NCI-H2227 (cell line): ENCODE data around the gene SSR1.
"Not testable (repeated sequence)": the region's sequence is repeated elsewhere in the genome, so short reads cannot be mapped to it uniquely, and the experiment has no call there.

ENCODE experiments used
- DNase-seq: peaks from one replicate; lab custom pipeline; 2025; ENCODE audit not compliant: unreplicated experiment; lab: John Stamatoyannopoulos, UW

Gene SSR1

DNA sequence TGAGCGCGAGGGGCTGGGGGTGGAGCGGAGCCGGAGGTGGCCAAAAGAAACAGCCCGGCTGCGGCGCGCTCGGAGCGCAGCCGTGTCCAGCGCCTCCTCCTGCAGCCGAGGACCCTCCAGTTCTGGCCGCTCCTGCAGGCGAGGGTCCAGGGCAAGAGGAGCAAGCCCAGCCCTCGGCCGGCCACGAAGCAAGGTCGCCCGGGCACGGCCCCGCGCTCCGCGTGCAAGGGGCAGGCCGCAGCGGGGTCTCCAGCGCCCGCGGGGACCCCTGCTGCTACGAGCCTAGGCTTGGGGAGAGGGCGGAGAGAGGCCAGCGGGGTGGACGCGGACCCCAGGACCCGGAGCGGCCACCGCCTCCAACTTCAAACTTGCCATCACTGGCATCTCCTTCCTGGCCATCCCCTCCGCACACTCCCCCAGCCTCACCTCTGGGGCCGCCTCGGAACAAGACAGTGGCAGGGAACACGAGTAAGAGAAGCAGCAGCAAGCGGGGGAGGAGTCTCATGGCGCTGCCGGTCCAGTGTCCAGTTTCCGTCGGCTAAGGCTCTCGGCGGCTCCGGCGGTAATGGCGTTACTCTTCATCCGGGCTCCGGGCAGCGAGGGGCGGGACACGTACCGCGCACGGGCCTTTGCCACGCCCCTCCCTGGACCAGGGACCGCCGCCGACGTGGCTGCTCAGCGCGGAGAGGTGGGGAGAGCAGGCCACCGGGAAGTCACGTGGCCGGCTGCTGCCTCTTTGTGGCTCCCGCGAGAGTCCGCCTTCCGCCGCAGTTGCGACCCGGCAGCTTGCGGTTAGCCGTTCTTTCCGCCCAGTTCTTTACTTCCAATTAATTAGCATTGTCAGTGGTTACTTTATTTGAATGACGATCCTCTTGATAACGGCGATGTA lies at the start of gene SSR1:
SSR1 (minus strand) TSS at position 584 of the 889 bp plus-strand sequence; CDS start at position 505, 79 bp downstream.
- peak; percentile 99 for DNase-seq

DNA sequence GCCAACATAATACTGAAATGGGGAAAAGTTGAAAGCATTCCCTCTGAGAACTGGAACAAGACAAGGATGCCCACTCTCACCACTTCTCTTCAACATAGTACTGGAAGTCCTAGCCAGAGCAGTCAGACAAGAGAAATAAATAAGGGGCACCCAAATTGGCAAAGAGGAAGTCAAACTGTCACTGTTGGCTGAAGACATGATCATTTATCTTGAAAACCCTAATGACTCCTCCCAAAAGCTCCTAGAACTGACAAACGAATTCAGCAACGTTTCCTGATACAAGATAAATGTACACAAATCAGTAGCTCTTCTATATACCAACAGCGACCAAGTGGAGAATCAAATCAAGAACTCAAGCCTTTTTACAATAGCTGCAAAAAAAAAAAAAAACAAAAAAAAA lies 38.9 kb upstream of the SSR1 start:
- not testable (repeated sequence) for DNase-seq

DNA sequence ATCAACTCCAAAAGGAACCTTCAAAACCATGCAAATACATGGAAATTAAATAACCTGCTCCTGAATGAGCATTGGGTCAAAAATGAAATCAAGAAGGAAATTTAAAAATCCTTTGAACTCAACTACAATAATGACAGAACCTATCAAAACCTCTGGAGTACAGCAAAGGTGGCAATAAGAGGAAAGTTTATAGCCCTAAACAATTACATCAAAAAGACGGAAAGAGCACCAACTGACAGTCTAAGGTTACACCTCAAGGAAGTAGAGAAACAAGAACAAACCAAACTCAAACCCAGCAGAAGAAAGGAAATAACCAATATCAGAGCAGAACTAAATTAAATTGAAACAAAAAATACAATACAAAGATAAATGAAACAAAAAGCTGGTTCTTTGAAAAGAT lies 37.6 kb upstream of the SSR1 start:
- DNase-seq, result not testable (repeated sequence)

DNA sequence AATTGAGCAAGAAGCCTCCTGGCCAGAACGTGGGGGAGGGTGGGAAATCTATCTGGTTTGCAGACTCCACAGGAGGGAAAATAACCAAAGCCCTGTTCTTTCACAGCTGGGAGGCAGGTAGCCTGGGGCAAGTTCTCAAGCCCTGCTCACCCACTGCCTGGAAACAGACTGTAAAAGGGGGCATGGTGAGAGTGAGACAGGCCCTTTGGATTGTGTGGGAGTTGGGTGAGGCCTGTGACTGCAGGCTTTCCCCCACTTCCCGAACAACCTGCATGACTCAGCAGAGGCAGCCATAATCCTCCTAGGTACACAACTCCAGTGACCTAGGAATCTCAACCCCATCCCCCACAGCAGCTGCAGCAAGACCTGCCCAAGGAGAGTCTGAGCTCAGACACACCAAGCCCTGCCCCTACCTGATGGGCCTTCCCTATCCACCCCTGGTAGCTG lies 34.6 kb upstream of the SSR1 start:
- not testable (repeated sequence) for DNase-seq

DNA sequence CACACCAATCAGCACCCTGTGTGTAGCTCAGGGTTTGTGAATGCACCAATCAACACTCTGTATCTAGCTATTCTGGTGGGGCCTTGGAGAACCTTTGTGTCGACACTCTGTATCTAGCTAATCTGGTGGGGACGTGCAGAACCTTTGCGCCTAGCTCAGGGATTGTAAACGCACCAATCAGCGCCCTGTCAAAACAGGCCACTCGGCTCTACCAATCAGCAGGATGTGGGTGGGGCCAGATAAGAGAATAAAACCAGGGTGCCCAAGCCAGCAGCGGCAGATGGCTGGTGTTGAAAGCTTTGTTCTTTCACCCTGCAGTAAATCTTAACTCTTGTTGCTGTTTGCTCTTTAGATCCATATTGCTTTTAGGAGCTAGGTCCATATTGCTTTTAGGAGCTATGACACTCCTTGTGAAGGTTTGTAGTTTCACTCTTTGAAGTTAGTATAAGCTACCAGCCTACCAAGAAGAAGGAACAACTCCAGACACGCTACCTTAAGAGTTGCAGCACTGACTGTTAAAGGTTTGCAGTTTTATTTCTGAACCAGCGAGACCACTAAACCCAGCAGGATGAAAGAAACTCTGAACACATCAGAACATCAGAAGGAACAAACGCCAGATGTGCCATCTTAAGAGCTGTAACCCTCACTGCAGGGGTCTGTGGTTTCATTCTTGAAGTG lies 31.9 kb upstream of the SSR1 start:
- DNase-seq, result not testable (repeated sequence)

DNA sequence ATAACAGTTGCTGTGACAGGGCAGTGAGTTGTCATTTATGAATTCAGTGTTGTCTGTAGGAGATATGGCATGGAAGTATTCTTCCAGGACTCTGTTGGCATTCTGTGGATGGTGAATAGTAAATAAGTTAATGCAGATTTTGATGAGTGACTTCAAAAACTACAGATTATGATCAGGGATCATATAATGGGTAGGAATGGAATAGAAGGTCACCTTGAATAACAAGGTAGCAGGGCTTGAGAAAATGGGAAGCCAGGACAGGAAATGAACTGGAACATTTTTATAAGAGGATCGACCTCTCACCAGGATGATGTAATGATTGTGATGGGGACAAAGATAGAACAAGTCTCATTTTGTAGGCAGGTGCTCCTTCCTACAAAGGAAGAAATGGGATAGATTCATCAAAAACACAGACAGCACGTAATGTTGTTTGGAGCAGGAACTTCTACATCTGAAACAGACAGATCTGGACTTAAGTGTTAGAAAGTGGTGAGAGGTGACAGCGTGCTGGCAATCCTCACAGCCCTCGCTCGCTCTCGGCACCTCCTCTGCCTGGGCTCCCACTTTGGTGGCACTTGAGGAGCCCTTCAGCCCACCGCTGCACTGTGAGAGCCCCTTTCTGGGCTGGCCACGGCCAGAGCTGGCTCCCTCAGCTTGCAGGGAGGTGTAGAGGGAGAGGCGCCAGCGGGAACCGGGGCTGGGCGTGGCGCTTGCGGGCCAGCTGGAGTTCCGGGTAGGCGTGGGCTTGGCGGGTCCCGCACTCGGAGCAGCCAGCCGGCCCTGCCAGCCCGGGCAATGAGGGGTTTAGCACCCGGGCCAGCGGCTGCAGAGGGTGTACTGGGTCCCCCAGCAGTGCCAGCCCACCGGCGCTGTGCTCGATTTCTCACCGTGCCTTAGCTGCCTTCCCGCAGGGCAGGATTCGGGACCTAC lies 30.8 kb upstream of the SSR1 start:
- DNase-seq, result peak; percentile 53

DNA sequence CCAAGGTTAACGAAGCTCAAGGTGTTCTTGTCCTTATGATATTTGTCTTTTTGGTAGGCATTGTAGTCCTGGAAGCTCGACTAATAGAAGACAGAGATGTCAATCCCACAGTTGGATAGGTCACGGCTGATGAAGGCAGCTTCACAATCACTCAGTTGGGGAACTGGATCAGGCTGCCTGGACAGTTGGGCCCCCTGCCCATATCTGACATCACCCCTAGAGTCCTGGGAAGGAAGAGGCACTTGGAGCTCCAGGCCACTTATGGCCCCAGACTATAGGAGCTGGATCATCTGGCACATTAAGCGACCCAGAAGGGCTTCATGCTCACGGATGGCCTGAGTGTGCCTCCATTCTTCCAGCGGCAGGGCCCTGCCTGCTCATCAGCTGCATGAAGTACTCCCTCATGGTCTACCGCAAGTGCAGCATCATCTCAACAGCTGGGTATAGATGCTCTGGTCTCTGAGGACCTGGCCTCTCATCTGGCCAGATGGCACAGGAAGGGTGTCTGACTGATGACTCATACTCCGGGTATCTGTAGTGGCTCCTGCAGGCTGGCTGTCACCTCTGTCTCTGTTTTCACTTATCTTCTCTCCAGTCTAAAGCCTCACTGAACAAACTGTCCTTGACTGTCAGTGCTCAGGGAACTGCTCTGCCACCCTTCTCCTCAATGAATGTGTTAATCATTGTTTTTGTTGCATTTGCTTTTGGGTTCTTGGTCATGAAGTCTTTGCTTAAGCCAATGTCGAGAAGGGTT lies 29.2 kb upstream of the SSR1 start:
- DNase-seq, result no peak

DNA sequence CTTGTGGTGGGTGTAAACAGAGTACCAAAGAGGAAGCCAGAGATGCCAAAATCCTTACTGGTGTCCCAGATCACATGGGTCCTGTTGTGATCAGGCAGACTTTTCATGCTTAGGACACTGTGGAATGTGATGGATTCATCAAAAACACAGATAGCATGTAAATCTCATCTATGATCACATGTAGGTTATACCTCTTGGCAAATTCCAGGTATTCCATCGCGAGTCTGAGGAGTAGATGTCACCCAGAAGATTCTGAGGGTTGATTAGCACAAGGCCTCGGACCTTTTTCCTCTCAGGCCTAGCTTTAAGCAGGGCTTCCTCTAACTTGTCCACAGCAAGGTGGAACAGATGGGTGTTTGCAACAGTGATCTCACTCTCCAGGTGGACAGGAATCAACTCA lies 28.3 kb upstream of the SSR1 start:
- DNase-seq, result no peak

DNA sequence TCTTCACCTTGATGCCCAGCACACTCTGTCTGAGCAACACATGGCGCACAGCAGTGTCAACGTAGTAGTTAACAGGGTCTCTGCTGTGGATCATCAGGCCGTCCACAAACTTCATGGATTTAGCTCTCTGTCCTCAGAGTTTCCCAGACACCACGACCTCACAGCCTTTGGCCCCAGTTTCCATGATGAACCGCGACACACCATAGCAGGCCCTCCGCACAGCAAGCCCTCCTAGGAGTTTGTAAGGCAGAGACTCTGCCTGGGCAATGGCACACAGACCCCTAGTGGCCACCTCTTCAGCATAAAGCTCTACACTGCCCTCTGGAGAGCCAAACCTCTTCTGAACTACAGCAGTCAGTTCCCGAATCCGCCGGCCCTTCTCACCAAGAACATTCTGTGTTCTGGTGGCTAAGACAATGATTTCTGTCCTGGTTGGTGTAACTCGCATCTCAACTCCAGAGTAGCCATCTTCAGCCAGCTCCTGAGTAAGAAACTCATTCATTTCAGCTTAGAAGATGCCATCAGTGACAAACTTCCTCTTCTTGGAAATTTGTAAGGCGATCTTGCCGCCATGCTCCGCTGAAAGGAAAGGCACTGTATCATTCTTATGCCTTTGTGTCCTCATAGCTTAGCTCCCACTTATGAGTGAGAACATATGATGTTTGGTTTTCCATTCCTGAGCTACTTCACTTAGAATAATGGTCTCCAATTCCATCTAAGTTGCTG lies 26.2 kb upstream of the SSR1 start:
- DNase-seq, result not testable (repeated sequence)

DNA sequence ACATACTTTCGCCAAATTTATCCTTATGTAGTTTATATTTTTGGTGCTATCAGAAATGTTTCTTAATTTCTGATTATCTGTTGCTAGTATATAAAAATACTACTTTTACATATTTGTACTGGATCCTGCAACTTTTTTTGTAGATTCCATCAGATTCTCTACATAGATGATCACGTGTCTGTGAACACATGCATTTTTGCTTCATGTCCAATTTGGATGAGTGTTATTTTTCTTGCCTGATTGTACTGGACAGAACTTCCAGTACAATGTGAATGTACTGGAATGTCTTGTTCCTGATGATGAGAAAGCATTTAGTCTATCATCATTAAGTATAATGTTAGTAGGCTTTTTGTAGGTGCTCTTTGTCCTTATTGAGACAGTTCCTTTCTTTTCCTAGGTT lies 25.0 kb upstream of the SSR1 start:
- DNase-seq, result no peak

DNA sequence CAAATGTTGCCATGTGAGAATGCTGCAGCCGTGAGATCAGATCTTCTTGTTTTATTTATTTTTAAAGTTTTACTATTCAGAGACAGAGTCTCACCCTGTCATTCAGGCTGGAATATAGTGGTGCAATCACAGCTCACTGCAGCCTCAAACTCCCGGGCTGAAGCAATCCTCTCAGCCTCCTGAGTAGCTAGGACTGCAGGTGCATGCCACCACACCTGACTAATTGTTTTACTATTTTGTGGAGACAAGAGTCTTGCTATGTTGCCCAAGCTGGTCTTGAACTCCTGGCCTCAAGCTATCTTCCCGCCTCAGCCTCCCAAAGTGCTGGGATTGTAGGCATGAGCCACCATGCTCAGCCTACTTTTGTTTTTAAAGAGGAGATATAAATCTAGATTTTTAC lies 22.5 kb upstream of the SSR1 start:
- DNase-seq, result no peak

DNA sequence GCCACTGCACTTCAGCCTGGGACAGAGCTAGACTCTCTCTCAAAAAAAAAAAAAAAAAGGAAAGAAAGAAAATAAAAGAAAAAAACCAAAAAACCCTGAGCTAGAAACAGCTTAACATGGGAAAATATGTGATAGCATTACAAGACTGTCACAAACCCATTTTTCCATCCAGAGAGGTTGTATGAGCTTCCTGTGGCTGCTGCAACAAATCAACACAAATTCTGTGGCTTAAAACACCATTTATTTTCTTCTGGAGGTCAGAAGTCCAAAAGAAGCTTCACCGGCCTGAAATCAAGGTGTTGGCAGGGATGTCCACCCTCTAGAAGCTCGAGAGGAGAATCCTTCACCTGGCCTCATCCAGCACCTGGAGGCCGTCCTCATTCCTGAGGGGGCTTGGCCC lies 21.7 kb upstream of the SSR1 start:
- DNase-seq, result no peak

DNA sequence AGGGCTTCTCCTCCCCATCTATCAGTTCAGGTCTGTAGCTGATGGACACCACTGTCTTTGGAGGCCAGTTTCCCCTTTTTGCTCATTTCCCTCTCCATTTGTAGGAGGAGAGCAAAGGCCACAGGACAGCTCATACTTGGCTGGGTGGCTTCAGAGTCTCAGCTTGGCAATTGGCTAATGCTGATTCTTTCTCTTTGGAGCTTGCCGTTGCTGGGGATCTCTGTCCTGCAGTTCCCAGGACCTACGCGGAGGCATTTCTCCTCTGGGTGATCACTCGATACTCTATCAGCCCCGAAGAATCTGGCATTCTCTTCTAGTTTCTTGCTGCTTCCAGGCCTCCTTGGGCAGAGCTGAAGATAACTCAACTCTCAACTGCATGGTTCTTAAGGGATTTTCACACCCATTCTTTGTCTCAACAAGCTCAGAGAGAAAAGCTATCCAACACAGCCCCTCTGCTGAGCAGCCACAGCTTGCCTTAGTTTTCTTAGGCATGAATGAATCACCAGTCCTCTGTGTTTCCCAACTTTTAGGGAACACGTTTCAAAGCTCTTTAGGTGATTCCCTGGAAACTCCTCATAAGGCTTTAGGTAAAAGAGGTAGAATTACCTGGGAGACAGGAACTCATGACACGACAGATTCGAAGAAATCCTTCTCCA lies 19.2 kb upstream of the SSR1 start:
- no peak for DNase-seq

DNA sequence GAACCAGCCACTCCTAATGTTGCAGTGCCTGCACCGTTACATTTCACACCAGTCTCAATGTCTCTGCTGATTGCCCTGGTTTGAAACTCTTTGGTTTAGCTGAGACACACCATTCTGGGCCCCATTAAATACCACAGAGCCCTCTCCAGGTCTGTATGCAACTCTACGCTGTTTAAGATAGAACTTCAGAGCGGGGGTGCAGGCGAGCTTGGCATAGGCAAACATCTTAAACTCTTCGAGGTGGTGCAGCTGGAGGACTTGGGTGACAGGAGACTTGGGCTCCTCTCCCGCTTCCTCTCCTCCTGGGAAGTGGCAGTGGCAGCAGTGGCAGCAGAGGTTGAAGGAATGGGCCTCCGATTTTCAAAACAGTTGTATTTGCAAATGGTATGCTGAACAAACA lies 18.5 kb upstream of the SSR1 start:
- no peak for DNase-seq

DNA sequence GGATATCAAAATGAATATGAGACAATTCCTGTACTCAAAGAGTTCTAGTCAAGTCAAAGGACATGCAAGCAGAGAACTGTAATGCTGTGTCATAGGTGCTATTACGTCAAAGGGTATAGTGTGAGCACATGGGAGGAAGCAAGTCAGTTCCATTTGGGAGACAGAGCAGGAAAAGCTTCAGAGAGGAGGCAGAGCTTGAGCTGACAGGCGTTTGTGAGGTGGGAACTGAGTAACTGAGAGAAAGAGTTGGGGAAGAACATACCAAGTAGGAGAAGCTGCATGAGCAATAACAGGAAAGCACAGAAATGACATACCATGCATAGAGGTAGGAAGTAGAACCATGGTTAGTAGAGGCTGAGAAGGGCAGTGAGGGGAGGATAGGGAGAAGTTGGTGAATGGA lies 15.2 kb upstream of the SSR1 start:
- DNase-seq, result no peak

DNA sequence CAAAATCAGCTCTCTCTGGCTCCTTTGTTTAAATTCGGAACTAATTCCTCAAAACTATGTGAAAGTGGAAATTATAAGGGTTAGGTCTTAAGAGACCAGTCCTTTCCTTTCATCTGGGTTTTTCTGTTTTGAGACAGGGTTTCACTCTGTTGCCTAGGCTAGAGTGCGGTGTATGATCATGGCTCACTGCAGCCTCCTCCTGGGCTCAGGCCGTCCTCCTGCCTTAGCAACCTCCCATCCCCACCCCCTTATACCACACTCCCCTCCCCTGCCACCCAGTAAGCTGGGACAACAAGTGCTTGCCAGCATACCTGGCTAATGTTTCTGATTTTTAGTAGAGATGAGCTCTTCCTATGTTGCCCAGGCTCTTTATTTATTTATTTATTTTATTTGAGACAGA lies 12.8 kb upstream of the SSR1 start:
- DNase-seq, result no peak

DNA sequence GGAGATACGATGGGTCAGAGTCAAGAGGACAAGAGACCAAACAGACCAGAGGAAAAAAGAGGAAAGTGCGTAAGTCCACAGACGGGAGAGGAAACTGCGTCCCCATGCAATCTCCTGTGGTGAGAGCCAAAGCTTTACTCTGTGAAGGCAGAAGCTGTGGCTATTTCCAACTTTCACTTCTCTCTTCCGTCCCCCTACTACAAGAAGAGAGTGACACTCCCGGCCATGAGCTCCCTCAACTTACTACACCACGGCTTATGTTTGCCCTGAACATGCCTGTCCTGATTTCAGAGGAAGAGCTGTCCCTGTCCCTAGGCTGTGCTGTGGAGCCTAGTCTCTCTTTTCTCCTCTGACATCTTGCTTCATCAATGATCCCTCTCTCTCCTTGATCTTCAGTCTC lies 11.5 kb upstream of the SSR1 start:
- no peak for DNase-seq

DNA sequence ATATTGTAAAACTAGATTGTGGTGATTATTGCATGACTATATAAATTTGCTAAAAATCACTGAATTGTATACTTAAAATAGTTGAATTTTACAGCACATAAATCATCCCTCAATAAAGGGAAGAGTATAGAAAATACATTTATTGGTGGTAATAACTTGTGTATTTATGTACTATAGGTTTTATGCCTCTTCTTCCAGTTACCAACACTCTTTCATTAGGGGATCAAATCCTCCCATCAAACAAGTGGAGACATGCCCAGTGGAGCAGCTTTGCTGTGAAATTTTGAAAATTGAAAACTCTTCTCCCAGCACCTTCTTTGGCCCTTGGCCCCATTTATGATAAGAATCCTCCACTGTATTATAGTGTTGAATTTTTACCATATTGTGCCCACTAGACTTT lies 10.1 kb upstream of the SSR1 start:
- DNase-seq, result no peak

DNA sequence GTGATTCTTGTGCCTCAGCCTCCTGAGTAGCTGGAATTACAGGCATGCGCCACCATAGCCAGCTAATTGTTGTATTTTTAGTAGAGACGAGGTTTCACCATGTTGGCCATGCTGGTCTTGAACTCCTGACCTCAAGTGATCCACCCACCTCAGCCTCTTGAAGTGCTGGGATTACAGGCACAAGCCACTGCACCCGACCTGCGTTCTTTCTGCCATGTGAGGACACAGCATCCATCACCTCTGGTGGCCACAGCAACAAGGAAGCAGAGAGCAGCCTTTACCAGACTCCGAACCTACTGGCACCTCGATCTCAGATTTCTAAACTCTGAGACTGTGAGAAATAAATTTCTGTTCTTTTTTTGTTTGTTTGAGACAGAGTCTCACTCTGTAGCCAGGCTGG lies 8.9 kb upstream of the SSR1 start:
- DNase-seq, result not testable (repeated sequence)
